Measurements from ENCODE around the gene PDE4A.
"Not testable (repeated sequence)": the region's sequence is repeated elsewhere in the genome, so short reads cannot be mapped to it uniquely, and the experiment has no call there.

Gene PDE4A

GRCh38 chr19:10379880-10380312 is 40.4 kb upstream of the PDE4A start:
- H3K27me3 ChIP-seq (ENCODE audit: insufficient read depth, low read length, poor library complexity) = no peaks in the 10 kb centered on the region
- H3K36me3 ChIP-seq (ENCODE audit: control insufficient read depth, insufficient read depth, low read length) = no peaks in the 10 kb centered on the region
- peaks cover 5% of the 10 kb centered on the region for H3K4me1 ChIP-seq (ENCODE audit: control insufficient read depth, low read depth, low read length)
- peak overlapping the region; percentile 89 for H3K4me2 ChIP-seq (ENCODE audit: low read length)
- H3K4me3 ChIP-seq (ENCODE audit: low read length) = peak overlapping the region; percentile 95
- no peak overlapping the region for H2AK5ac ChIP-seq (ENCODE audit: low read length)
- no peak for DNase-seq
- peak overlapping the region; percentile 85 for H3K4ac ChIP-seq (ENCODE audit: low read depth, low read length)
- no peak overlapping the region for H2BK15ac ChIP-seq (replicated peaks; ENCODE audit: low read depth)
- H3K56ac ChIP-seq (ENCODE audit: low read length) = peak overlapping the region; percentile 97
- peaks cover 4% of the 10 kb centered on the region for H3K79me1 ChIP-seq (ENCODE audit: low read length)
- peak overlapping the region; percentile 15 for H3K23ac ChIP-seq (ENCODE audit: low read length)
- H4K8ac ChIP-seq (ENCODE audit: low read depth, low read length) = no peak overlapping the region
- peak overlapping the region; percentile 73 for H3K18ac ChIP-seq (ENCODE audit: low read length)
- H2BK5ac ChIP-seq (ENCODE audit: low read length) = no peak overlapping the region
- peak overlapping the region; percentile 13 for H3K27ac ChIP-seq (ENCODE audit: low read depth, low read length)
- H3K9ac ChIP-seq (ENCODE audit: low read length) = peak overlapping the region; percentile 96
- WGBS (ENCODE audit: extremely low coverage, insufficient coverage, low lambda C conversion rate) = no CpG with 5 or more reads among the region's 10 CpGs
- no peak overlapping the region for H2BK120ac ChIP-seq (ENCODE audit: low read depth, low read length)
- H3K79me2 ChIP-seq (ENCODE audit: control insufficient read depth, insufficient read depth, low read length) = peaks cover 3% of the 10 kb centered on the region
- peak overlapping the region; percentile 24 for H4K5ac ChIP-seq (ENCODE audit: low read length)

- Histone ChIP-seq H3K4me1 (ENCODE audit: control insufficient read depth, low read depth, low read length) (peaks cover 5% of the 10 kb centered on the region), H3K27me3 (ENCODE audit: insufficient read depth, low read length, poor library complexity) (no peaks in the 10 kb centered on the region), H2BK15ac (replicated peaks; ENCODE audit: low read depth) (no peak within 1 kb of the TSS), H3K56ac (ENCODE audit: low read length) (peak within 1 kb of the TSS; percentile 100), H3K18ac (ENCODE audit: low read length) (peak within 1 kb of the TSS; percentile 73), H2BK120ac (ENCODE audit: low read depth, low read length) (no peak within 1 kb of the TSS), H2AK5ac (ENCODE audit: low read length) (no peak within 1 kb of the TSS), H3K79me2 (ENCODE audit: control insufficient read depth, insufficient read depth, low read length) (peaks cover 3% of the 10 kb centered on the region), H3K4me2 (ENCODE audit: low read length) (peak within 1 kb of the TSS; percentile 100), H3K36me3 (ENCODE audit: control insufficient read depth, insufficient read depth, low read length) (no peaks in the 10 kb centered on the region), H3K27ac (ENCODE audit: low read depth, low read length) (peak within 1 kb of the TSS; percentile 13), H3K4ac (ENCODE audit: low read depth, low read length) (peak within 1 kb of the TSS; percentile 85), H3K4me3 (ENCODE audit: low read length) (peak within 1 kb of the TSS; percentile 95), H3K9ac (ENCODE audit: low read length) (peak within 1 kb of the TSS; percentile 99), H3K23ac (ENCODE audit: low read length) (peak within 1 kb of the TSS; percentile 85), H3K79me1 (ENCODE audit: low read length) (peaks cover 4% of the 10 kb centered on the region), H4K5ac (ENCODE audit: low read length) (peak within 1 kb of the TSS; percentile 24), H4K8ac (ENCODE audit: low read depth, low read length) (no peak within 1 kb of the TSS), H2BK5ac (ENCODE audit: low read length) (peak within 1 kb of the TSS; percentile 91)
- no CpG with 5 or more reads among the region's 58 CpGs for WGBS (ENCODE audit: extremely low coverage, insufficient coverage, low lambda C conversion rate)
- DNase-seq = peak; percentile 99
These were observed 39.8 kb upstream of the PDE4A start, which contains the start of gene TYK2 for GRCh38 chr19:10380313-10381102. TSS of gene TYK2 (minus strand) at chr19:10380572. CDS start at chr19:10378406, 2,166 bp downstream.

GRCh38 chr19:10383223-10383499 is 37.2 kb upstream of the PDE4A start:
- H3K27ac ChIP-seq (ENCODE audit: low read depth, low read length); H3K4me3 ChIP-seq (ENCODE audit: low read length); H3K79me1 ChIP-seq (ENCODE audit: low read length); H3K18ac ChIP-seq (ENCODE audit: low read length); H3K36me3 ChIP-seq (ENCODE audit: control insufficient read depth, insufficient read depth, low read length); H3K4me2 ChIP-seq (ENCODE audit: low read length); H4K5ac ChIP-seq (ENCODE audit: low read length); H2AK5ac ChIP-seq (ENCODE audit: low read length); H2BK5ac ChIP-seq (ENCODE audit: low read length); H3K4me1 ChIP-seq (ENCODE audit: control insufficient read depth, low read depth, low read length); H3K79me2 ChIP-seq (ENCODE audit: control insufficient read depth, insufficient read depth, low read length); DNase-seq; H3K9ac ChIP-seq (ENCODE audit: low read length); H2BK15ac ChIP-seq (replicated peaks; ENCODE audit: low read depth); H3K56ac ChIP-seq (ENCODE audit: low read length); H4K8ac ChIP-seq (ENCODE audit: low read depth, low read length); H3K27me3 ChIP-seq (ENCODE audit: insufficient read depth, low read length, poor library complexity); H3K4ac ChIP-seq (ENCODE audit: low read depth, low read length); H3K23ac ChIP-seq (ENCODE audit: low read length); H2BK120ac ChIP-seq (ENCODE audit: low read depth, low read length): not testable (repeated sequence)
- WGBS (ENCODE audit: extremely low coverage, insufficient coverage, low lambda C conversion rate) = no CpG with 5 or more reads among the region's 8 CpGs

- Histone ChIP-seq H3K9ac (ENCODE audit: low read length) (no peak overlapping the region), H2BK15ac (replicated peaks; ENCODE audit: low read depth) (no peak overlapping the region), H4K8ac (ENCODE audit: low read depth, low read length) (no peak overlapping the region), H4K5ac (ENCODE audit: low read length) (no peak overlapping the region), H3K56ac (ENCODE audit: low read length) (no peak overlapping the region), H3K4ac (ENCODE audit: low read depth, low read length) (no peak overlapping the region), H3K23ac (ENCODE audit: low read length) (no peak overlapping the region), H3K79me2 (ENCODE audit: control insufficient read depth, insufficient read depth, low read length) (peaks cover 3% of the 10 kb centered on the region), H3K79me1 (ENCODE audit: low read length) (peaks cover 4% of the 10 kb centered on the region), H3K36me3 (ENCODE audit: control insufficient read depth, insufficient read depth, low read length) (no peaks in the 10 kb centered on the region), H3K18ac (ENCODE audit: low read length) (no peak overlapping the region), H3K4me2 (ENCODE audit: low read length) (no peak overlapping the region), H2AK5ac (ENCODE audit: low read length) (no peak overlapping the region), H3K27ac (ENCODE audit: low read depth, low read length) (no peak overlapping the region), H3K4me3 (ENCODE audit: low read length) (no peak overlapping the region), H3K27me3 (ENCODE audit: insufficient read depth, low read length, poor library complexity) (no peaks in the 10 kb centered on the region), H3K4me1 (ENCODE audit: control insufficient read depth, low read depth, low read length) (peaks cover 5% of the 10 kb centered on the region), H2BK120ac (ENCODE audit: low read depth, low read length) (no peak overlapping the region), H2BK5ac (ENCODE audit: low read length) (no peak overlapping the region)
- no CpG with 5 or more reads among the region's 9 CpGs for WGBS (ENCODE audit: extremely low coverage, insufficient coverage, low lambda C conversion rate)
- no peak for DNase-seq
These were observed 35.8 kb upstream of the PDE4A start for GRCh38 chr19:10384580-10384979.

DNA sequence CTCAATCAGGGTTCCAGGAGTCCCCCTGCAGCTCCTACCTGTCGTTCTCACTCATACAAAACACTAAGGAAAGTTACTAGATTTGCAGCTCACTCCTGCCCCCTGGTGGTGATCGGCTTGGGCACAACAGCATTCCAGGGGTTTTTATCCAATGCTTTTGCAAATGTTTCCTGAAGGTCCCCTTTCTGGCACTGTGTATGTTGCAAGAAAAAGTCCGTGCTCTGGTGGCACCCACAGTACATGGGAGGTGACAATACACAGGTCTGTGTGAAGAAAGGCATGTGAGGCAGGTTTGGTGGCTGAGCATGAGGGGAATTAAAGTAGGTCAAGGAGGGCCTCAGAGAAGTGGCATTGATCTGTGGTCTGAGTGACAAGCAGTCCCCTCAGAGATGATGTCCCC is 31.4 kb upstream of the PDE4A start:
- H3K4me3 ChIP-seq (ENCODE audit: low read length) = no peak overlapping the region
- no peak overlapping the region for H3K4ac ChIP-seq (ENCODE audit: low read depth, low read length)
- no peak overlapping the region for H2AK5ac ChIP-seq (ENCODE audit: low read length)
- no peak overlapping the region for H3K23ac ChIP-seq (ENCODE audit: low read length)
- H4K5ac ChIP-seq (ENCODE audit: low read length) = no peak overlapping the region
- H3K27me3 ChIP-seq (ENCODE audit: insufficient read depth, low read length, poor library complexity) = no peaks in the 10 kb centered on the region
- H3K56ac ChIP-seq (ENCODE audit: low read length) = no peak overlapping the region
- H3K4me2 ChIP-seq (ENCODE audit: low read length) = no peak overlapping the region
- no peak overlapping the region for H2BK5ac ChIP-seq (ENCODE audit: low read length)
- peaks cover 2% of the 10 kb centered on the region for H3K36me3 ChIP-seq (ENCODE audit: control insufficient read depth, insufficient read depth, low read length)
- no peak overlapping the region for H2BK15ac ChIP-seq (replicated peaks; ENCODE audit: low read depth)
- no peak overlapping the region for H3K18ac ChIP-seq (ENCODE audit: low read length)
- peak; percentile 83 for DNase-seq
- WGBS (ENCODE audit: extremely low coverage, insufficient coverage, low lambda C conversion rate) = no CpG with 5 or more reads among the region's 3 CpGs
- H2BK120ac ChIP-seq (ENCODE audit: low read depth, low read length) = no peak overlapping the region
- H3K79me2 ChIP-seq (ENCODE audit: control insufficient read depth, insufficient read depth, low read length) = no peaks in the 10 kb centered on the region
- H4K8ac ChIP-seq (ENCODE audit: low read depth, low read length) = no peak overlapping the region
- H3K9ac ChIP-seq (ENCODE audit: low read length) = no peak overlapping the region
- H3K27ac ChIP-seq (ENCODE audit: low read depth, low read length) = no peak overlapping the region
- H3K79me1 ChIP-seq (ENCODE audit: low read length) = no peaks in the 10 kb centered on the region
- H3K4me1 ChIP-seq (ENCODE audit: control insufficient read depth, low read depth, low read length) = no peaks in the 10 kb centered on the region

DNA sequence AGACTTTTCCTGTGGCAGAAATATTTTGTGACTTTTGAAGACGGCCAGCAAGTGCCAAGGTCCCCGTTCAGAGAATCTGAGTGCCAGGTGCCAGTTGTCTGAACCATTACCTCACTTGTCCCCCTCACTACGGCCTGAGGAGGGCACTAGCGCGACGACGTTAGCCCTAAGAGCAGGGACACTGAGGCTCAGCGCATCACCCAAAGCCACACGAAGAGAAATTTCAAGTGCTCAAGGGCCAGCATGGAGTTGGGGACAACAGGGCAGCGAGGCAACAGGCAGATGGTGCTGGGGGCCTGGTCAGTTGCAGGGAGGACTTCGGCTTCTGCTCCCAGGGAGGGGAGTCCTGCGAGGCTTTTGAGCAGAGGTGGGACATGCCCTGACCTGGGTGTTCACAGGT is 30.5 kb upstream of the PDE4A start:
- H2BK5ac ChIP-seq (ENCODE audit: low read length) = no peak overlapping the region

More for the DNA sequence above, 30.5 kb upstream of the PDE4A start:
- H3K27ac ChIP-seq (ENCODE audit: low read depth, low read length) = no peak overlapping the region
- H3K4me3 ChIP-seq (ENCODE audit: low read length) = no peak overlapping the region
- H3K4me2 ChIP-seq (ENCODE audit: low read length) = no peak overlapping the region
- H3K79me1 ChIP-seq (ENCODE audit: low read length) = no peaks in the 10 kb centered on the region
- no peak overlapping the region for H2BK15ac ChIP-seq (replicated peaks; ENCODE audit: low read depth)
- WGBS (ENCODE audit: extremely low coverage, insufficient coverage, low lambda C conversion rate) = no CpG with 5 or more reads among the region's 12 CpGs
- no peaks in the 10 kb centered on the region for H3K4me1 ChIP-seq (ENCODE audit: control insufficient read depth, low read depth, low read length)
- H4K5ac ChIP-seq (ENCODE audit: low read length) = no peak overlapping the region
- no peak overlapping the region for H4K8ac ChIP-seq (ENCODE audit: low read depth, low read length)
- H2AK5ac ChIP-seq (ENCODE audit: low read length) = no peak overlapping the region
- H3K18ac ChIP-seq (ENCODE audit: low read length) = no peak overlapping the region
- H3K27me3 ChIP-seq (ENCODE audit: insufficient read depth, low read length, poor library complexity) = no peaks in the 10 kb centered on the region
- no peaks in the 10 kb centered on the region for H3K79me2 ChIP-seq (ENCODE audit: control insufficient read depth, insufficient read depth, low read length)
- H3K23ac ChIP-seq (ENCODE audit: low read length) = no peak overlapping the region
- no peak overlapping the region for H3K56ac ChIP-seq (ENCODE audit: low read length)
- H2BK120ac ChIP-seq (ENCODE audit: low read depth, low read length) = no peak overlapping the region
- H3K36me3 ChIP-seq (ENCODE audit: control insufficient read depth, insufficient read depth, low read length) = peaks cover 7% of the 10 kb centered on the region
- no peak overlapping the region for H3K9ac ChIP-seq (ENCODE audit: low read length)
- DNase-seq = peak; percentile 38
- no peak overlapping the region for H3K4ac ChIP-seq (ENCODE audit: low read depth, low read length)

Data from mesendoderm (in vitro differentiated cells).